ENCODE results near the gene NUCB1.
A peak's percentile ranks its signal among the peaks of the same experiment; 100 is the strongest.

NUCB1 gene

GRCh38 chr19:48964205-48965039 is 64.3 kb downstream of the NUCB1 start:
- Mint-ChIP-seq H3K27ac (peak overlapping the region; percentile 96), H3K4me1 (ENCODE audit: low read depth) (peaks cover 43% of the 10 kb centered on the region), H3K36me3 (ENCODE audit: low read depth) (peaks cover 36% of the 10 kb centered on the region), H3K9me3 (no peaks in the 10 kb centered on the region), H3K4me3 (peak overlapping the region; percentile 98), H3K27me3 (ENCODE audit: low read depth) (no peaks in the 10 kb centered on the region)

GRCh38 chr19:48965040-48965805 is 65.1 kb downstream of the NUCB1 start, which contains the start of gene FTL:
Gene FTL, plus strand, starts transcription at chr19:48965309. Its CDS starts 199 bp downstream, at chr19:48965508.
- Mint-ChIP-seq H3K36me3 (ENCODE audit: low read depth) (peaks cover 35% of the 10 kb centered on the region), H3K4me3 (peak within 1 kb of the TSS; percentile 98), H3K9me3 (no peaks in the 10 kb centered on the region), H3K4me1 (ENCODE audit: low read depth) (peaks cover 38% of the 10 kb centered on the region), H3K27ac (peak within 1 kb of the TSS; percentile 96), H3K27me3 (ENCODE audit: low read depth) (no peaks in the 10 kb centered on the region)

GRCh38 chr19:48965806-48966540 is 65.9 kb downstream of the NUCB1 start:
- Mint-ChIP-seq H3K4me3 (peak overlapping the region; percentile 98), H3K9me3 (no peaks in the 10 kb centered on the region), H3K27ac (peak overlapping the region; percentile 96), H3K27me3 (ENCODE audit: low read depth) (no peaks in the 10 kb centered on the region), H3K4me1 (ENCODE audit: low read depth) (peaks cover 40% of the 10 kb centered on the region), H3K36me3 (ENCODE audit: low read depth) (peaks cover 36% of the 10 kb centered on the region)

GRCh38 chr19:48966541-48967345 is 66.6 kb downstream of the NUCB1 start:
- Mint-ChIP-seq H3K36me3 (ENCODE audit: low read depth) (peaks cover 34% of the 10 kb centered on the region), H3K27me3 (ENCODE audit: low read depth) (no peaks in the 10 kb centered on the region), H3K27ac (peak overlapping the region; percentile 96), H3K4me3 (peak overlapping the region; percentile 98), H3K4me1 (ENCODE audit: low read depth) (peaks cover 37% of the 10 kb centered on the region), H3K9me3 (no peaks in the 10 kb centered on the region)

GRCh38 chr19:48967346-48968178 is 67.5 kb downstream of the NUCB1 start:
- no peaks in the 10 kb centered on the region for H3K9me3 Mint-ChIP-seq
- H3K27ac Mint-ChIP-seq = peak overlapping the region; percentile 6
- H3K36me3 Mint-ChIP-seq (ENCODE audit: low read depth) = peaks cover 30% of the 10 kb centered on the region
- H3K27me3 Mint-ChIP-seq (ENCODE audit: low read depth) = no peaks in the 10 kb centered on the region
- peaks cover 33% of the 10 kb centered on the region for H3K4me1 Mint-ChIP-seq (ENCODE audit: low read depth)
- H3K4me3 Mint-ChIP-seq = peak overlapping the region; percentile 98

GRCh38 chr19:48968179-48968661 is 68.1 kb downstream of the NUCB1 start:
- no peaks in the 10 kb centered on the region for H3K27me3 Mint-ChIP-seq (ENCODE audit: low read depth)
- H3K4me3 Mint-ChIP-seq = no peak overlapping the region
- H3K36me3 Mint-ChIP-seq (ENCODE audit: low read depth) = peaks cover 34% of the 10 kb centered on the region
- H3K4me1 Mint-ChIP-seq (ENCODE audit: low read depth) = peaks cover 32% of the 10 kb centered on the region
- no peaks in the 10 kb centered on the region for H3K9me3 Mint-ChIP-seq
- peak overlapping the region; percentile 6 for H3K27ac Mint-ChIP-seq

GRCh38 chr19:48968813-48969218 is 68.7 kb downstream of the NUCB1 start:
- Mint-ChIP-seq H3K27me3 (ENCODE audit: low read depth) (no peaks in the 10 kb centered on the region), H3K9me3 (no peaks in the 10 kb centered on the region), H3K4me3 (no peak overlapping the region), H3K36me3 (ENCODE audit: low read depth) (peaks cover 34% of the 10 kb centered on the region), H3K27ac (peak overlapping the region; percentile 5), H3K4me1 (ENCODE audit: low read depth) (peaks cover 28% of the 10 kb centered on the region)

GRCh38 chr19:48969276-48970138 is 69.4 kb downstream of the NUCB1 start:
- Mint-ChIP-seq H3K36me3 (ENCODE audit: low read depth) (peaks cover 34% of the 10 kb centered on the region), H3K27me3 (ENCODE audit: low read depth) (no peaks in the 10 kb centered on the region), H3K4me3 (no peak overlapping the region), H3K4me1 (ENCODE audit: low read depth) (peaks cover 22% of the 10 kb centered on the region), H3K9me3 (no peaks in the 10 kb centered on the region), H3K27ac (no peak overlapping the region)

GRCh38 chr19:48970139-48970766 is 70.1 kb downstream of the NUCB1 start:
- no peaks in the 10 kb centered on the region for H3K9me3 Mint-ChIP-seq
- H3K4me3 Mint-ChIP-seq = no peak overlapping the region
- H3K27ac Mint-ChIP-seq = no peak overlapping the region
- H3K27me3 Mint-ChIP-seq (ENCODE audit: low read depth) = no peaks in the 10 kb centered on the region
- H3K4me1 Mint-ChIP-seq (ENCODE audit: low read depth) = peaks cover 18% of the 10 kb centered on the region
- H3K36me3 Mint-ChIP-seq (ENCODE audit: low read depth) = peaks cover 34% of the 10 kb centered on the region

GRCh38 chr19:48970923-48971395 is 70.8 kb downstream of the NUCB1 start:
- Mint-ChIP-seq H3K27ac (peak overlapping the region; percentile 45), H3K4me3 (no peak overlapping the region), H3K27me3 (ENCODE audit: low read depth) (no peaks in the 10 kb centered on the region), H3K9me3 (no peaks in the 10 kb centered on the region), H3K4me1 (ENCODE audit: low read depth) (peaks cover 11% of the 10 kb centered on the region), H3K36me3 (ENCODE audit: low read depth) (peaks cover 28% of the 10 kb centered on the region)

Data from T-helper 1 cell treated with Interleukin-12 subunit alpha and Interleukin-12 subunit beta and Interleukin-4 antibody, amounts not matched to agents 30 μg/mL and 1 μg/mL, for 36 hours (primary cell).